Epidermal melanocyte (primary cell): ENCODE measurements around the gene GOLGA8A.
"Not testable (repeated sequence)": the region's sequence is repeated elsewhere in the genome, so short reads cannot be mapped to it uniquely, and the experiment has no call there.

Source experiments
- DNase-seq: peaks from one replicate; pipeline ENCODE4 v3.0.0; 2011; ENCODE audit warnings: low spot score; ENCODE audit not compliant: insufficient read length

GOLGA8A gene, protein sequence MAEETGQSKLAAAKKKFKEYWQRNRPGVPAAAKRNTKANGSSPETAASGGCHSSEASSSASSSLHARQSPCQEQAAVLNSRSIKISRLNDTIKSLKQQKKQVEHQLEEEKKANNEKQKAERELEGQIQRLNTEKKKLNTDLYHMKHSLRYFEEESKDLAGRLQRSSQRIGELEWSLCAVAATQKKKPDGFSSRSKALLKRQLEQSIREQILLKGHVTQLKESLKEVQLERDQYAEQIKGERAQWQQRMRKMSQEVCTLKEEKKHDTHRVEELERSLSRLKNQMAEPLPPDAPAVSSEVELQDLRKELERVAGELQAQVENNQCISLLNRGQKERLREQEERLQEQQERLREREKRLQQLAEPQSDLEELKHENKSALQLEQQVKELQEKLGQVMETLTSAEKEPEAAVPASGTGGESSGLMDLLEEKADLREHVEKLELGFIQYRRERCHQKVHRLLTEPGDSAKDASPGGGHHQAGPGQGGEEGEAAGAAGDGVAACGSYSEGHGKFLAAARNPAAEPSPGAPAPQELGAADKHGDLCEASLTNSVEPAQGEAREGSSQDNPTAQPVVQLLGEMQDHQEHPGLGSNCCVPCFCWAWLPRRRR

DNA sequence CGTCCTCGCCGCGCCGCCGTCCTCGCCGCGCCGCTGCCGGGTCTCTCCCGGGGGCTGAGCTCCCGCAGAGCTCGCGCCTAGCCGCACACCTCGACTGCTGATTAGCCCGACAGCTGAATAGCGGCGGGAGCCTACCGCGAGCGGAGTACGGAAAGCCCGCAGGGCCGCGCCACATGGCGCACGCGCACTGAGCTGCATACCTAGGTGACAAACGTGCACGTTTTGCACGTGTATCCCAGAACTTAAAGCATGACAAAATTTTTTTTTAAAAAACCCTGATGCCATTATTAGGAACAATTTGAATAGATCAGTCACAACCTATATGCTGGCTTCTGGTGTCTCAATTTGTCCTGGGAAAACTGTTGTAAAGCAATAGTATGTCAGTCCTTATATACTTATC, at the start of gene GOLGA8A:
GOLGA8A (minus strand) TSS at position 122 of the 400 bp plus-strand sequence. CDS start 48,117 bp downstream, outside the sequence.
- DNase-seq = peak; percentile 22

DNA sequence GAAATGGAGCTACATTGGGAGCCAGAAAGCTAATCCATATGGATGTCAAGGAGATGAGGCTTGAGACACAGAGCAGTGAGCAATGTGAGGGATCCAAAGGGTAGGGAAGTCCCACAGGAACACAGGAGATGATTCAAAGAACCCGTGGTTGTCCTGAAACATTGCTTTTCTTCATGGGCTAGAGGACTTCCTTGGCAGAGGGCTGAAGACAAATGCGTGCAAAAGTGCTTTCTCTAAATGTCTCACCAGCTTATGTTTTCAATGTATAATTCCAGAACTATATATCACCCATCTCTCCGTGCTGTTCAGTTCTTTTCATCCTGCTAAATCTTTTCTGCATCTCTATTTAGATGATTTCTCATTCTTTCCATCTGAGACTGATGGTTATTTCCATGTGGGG, 46.0 kb upstream of the GOLGA8A start:
- DNase-seq = no peak

DNA sequence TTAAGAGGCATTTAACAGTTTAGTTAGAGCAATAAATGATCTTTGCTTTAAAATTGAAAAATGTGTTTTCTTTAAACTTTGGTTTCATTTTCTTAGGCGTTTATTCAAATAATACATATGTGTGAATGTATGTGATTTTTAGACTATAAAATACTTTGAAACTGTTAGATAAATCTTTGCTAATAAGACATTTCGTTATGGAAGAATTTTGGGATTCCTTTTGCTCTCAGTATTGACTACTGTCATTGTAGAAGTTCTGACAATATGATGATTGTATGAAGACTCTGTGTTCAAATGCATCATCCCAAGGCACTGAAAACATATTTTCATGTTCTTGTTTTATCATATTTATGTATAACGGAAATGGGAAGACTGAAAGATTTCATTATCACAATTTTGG, 43.8 kb upstream of the GOLGA8A start:
- DNase-seq = no peak

DNA sequence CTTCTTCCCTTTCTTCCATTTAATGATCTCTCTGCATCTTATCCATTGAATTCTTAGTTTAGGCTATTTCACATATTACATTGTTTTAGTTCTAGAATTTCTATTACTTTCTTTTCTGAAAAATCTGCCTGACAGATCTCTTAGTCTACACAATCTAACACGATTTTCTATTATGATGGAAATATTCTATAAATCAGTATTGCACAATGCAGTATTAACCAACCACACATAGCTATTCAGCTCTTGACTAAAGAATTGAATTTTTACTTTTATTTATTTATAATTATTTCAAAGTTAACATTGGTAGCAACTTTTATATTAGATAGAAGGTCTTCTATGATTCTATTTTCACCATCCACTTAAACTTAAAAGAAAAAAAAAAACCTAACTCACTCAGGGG, 36.2 kb upstream of the GOLGA8A start:
- DNase-seq = no peak

DNA sequence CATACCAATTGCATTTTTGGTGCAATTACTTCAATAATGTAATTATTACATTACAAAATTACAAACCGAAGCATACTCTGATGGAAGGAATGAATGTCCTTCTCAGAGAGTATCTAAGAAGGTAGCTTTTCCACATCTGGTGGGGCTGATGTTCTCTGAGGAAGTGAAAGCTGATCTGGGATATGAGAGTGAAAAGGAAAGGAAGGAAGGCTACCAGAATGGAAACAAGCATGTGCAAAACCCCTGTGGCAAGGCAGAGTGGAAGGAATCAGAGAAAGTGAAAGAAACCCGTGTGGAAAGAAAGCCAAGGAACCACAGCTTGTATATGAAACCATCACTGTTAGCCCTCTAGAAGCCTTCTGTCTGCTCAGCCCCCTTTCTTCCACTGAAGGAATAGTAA, 35.3 kb upstream of the GOLGA8A start:
- DNase-seq = no peak

DNA sequence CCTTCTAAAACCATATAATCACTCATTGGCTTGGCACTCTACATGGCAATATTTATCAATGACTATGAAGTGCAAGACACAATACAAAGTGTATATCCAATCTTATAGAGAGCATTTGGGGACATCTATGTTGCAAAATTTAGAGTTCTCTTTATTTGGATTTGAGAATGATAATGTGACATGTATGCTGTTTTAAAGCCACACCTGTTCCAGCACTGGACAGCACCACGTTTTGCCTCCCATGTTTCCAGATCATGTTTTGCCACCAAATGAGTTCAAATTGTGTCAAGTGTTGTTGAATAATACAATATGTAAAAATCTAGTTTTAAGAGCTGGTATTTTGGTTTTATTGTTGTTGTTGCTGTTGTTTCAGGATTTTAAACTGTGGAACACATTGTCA, 33.3 kb upstream of the GOLGA8A start:
- no peak for DNase-seq

DNA sequence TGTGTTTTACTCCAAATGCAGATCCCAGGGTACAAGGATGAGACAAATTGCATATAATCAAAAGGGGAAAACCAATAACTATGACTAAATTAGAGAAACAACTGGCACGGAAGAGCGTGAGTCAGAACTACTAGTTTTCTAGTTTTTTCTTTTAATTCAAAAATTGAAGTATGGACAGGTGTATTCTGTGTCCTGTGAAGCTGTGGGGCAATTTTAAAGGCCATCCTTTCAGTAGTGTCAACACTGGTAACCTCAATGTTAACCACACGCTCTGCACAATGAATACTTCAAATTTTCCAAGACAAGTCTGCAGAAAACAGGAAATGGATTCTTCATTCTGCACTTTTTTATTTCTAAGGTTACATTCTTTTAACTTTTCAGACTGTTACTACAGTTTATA, 32.5 kb upstream of the GOLGA8A start:
- no peak for DNase-seq

DNA sequence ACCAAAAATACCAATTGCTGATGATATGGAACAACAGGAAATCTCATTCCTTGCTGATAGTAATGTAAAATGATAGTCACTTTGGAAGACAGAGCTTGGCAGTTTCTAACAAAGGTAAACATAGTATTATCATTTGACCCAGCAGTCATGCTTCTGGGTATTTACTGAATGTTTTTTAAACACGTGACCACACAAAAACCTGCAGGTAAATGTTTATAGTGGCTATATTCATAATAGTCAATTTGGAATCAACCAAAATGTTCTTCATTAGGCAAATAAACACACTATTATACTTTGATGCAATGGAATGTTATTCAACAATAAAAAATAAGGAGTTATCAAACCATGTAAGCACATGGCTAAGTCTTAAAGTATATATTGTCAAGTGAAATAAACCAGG, 24.1 kb upstream of the GOLGA8A start:
- no peak for DNase-seq

DNA sequence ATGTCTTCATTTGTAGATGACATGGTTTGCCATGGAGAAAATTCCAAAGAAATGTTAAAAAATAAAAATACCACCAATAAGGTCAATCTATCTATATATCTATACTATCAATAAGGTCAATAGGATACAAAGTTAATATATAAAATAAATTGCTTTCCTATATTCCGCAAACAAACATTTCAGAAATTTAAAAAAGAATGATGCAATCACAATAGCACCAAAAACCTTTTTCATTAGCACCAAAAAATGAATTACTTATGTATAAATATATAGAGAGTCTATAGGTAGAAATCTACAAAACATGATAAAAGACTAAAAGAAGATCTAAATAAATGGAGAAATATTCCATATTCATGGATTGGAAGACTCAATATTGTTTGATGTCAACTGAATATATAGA, 22.8 kb upstream of the GOLGA8A start:
- DNase-seq = no peak

DNA sequence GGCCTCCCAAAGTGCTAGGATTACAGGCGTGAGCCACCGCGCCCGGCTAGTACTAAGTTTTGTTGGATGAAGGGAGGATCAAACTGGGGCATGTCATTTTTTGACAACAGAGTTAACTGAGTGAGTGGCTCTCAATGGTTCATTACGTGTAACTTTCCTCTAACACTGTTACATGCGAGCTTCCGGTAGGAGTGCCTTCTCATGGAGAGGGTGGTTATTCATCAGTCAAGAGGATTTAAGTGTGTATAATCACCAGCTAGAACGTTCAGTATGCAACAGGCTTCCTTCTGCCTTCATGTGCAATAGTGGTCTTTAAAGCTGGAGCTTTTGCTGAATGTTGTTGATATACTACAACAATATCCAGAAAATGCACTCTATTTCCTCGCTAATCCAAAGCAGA, 19.1 kb upstream of the GOLGA8A start:
- no peak for DNase-seq

DNA sequence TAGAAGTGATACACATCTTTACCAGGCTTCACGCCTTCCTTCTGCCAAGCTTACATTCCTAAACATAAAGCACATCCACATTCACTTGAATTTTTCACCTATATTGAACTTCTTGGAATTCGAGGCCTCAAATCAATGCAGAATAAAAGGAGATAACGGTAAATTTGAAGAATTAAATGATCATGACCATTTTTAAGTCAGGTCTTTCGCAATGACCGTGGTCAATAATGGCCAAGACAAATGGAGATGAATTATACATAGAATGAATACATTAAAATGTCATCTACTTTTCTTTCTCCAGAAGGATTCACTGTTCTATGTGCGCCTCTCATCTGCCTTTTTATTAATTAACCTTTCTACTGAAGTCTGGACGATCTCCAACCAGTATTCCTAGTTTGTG, 5.3 kb upstream of the GOLGA8A start:
- DNase-seq = no peak

DNA sequence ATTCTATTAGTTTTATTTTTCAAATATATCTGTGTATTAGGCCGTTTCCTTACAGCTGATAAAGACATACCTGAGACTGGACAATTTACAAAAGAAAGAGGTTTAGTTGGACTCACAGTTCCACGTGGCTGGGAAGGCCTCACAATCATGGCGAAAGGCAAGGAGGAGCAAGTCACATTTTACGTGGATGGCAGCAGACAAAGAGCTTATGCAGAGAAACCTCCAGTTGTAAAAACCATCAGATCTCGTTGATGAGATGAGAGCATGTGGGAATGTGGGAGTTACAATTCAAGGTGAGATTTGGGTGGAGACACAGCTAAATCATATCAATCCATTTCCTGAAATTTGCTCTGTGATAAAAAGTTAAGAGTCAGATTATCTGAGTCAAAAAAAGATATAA, 2.3 kb upstream of the GOLGA8A start:
- DNase-seq = no peak

DNA sequence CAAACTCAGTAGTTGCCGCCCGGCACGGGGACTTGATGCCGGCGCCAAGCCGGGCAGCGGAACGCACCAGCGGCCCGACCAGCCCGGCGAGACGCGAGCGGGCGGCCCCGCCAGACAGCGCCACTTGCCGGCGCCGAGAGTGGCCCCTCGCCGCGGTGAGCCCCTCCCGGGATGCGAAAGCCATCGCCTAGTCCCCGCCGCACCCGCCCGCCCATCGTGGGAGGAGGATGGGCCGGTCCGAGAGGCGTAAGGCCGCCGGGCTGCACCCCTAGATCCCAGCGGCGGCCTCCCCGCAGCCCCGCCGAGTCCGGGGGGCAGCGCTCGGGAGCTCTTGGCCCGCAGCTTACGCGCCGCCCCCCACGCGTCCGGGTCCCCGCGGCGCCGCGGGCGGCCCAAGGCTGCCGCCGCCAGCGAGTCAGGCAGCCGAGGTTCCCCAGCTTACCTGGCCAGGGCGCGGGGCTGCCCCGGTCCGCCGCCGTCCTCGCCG, 609 bp downstream of the GOLGA8A start:
- DNase-seq = no peak

DNA sequence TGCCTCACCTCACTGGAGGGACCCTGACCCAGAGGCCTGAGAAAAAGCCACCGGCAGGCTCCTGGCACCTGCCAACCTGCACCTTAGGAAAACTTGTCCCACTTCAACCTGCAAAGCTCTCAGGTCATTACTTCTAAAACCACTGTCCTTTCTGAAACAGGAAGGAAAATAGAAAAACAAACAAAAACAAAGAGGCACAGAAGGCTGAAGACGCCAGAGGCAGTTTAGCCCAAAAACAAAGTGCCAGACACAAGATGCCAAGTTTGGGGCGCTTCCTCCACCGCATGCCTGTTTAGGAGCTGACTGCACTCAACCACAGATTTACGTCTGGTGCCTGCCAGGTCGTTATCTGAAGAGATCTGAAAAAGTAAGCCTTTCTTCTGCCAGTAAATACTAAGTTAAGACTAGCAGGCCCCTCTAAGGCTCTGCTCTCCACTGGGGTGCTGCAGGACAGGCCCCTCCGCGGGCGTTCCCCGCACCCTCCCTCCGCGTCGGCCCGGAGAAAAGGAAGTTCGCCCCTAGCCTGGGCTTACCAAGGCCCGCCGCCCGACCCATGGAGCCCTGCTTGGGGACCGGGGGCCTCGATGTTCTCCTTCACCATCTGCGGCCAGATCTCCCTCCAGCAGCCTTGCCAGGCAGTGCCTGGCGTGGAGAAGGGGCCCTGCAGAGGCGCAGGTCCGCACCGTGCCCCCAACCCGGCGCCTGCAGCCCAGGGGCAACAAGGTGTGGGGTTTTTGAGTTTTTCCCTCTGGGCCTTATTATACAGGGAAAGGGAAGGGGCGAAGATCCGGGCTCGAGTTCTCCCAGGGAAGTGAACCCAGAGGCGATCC, 1.3 kb downstream of the GOLGA8A start:
- no peak for DNase-seq

DNA sequence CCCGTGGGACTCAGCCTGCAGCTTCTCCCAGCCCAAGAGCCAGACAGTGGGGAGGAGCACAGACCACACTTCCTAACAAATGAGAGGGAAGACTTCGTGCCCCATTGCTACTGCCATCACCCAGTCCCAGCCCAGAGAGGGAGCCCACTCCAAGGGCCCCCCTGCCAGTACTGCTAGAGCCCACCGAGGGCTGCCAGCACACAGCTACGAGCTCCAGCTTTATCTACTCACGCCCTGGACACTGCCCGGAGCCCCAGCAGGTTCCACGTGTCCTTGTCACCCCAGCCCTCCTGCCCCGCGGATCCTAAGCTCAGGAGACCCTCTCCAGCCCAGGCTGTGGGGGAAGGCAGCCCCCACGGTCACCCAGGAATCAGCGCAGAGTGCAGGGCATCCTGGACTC, 1.9 kb downstream of the GOLGA8A start:
- no peak for DNase-seq

DNA sequence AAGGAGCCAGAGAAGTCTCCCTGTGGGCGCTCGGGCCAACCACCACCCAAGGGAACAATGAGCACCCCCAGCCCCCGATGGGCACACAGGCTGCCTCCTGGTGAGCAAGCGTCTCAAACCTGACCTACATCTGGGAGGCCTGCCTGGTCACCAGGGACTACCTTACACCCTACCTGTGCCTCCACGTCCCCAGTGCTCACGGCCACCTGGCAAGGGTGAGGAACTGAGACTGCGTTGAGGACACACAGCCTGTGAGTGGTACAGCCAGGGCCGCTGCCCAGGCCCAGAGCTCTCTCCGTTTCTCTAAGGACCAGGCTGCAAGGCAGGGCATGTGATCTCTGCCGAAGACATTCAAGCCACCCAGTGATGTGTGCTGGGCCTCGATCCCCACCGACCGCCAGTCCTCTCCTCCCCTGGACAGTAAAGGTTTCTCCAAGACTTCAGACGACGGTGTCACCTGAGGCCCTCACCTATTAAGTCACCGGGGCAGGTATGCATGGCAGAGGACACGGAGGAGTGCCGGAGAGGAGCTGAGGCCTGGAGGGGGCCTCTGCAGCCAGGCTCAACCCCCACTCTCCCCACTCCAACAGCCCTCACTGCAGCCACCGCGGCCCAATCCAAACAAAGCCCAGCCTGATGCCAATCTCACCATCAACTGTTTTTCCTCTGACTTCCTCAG, 2.8 kb downstream of the GOLGA8A start:
- no peak for DNase-seq

DNA sequence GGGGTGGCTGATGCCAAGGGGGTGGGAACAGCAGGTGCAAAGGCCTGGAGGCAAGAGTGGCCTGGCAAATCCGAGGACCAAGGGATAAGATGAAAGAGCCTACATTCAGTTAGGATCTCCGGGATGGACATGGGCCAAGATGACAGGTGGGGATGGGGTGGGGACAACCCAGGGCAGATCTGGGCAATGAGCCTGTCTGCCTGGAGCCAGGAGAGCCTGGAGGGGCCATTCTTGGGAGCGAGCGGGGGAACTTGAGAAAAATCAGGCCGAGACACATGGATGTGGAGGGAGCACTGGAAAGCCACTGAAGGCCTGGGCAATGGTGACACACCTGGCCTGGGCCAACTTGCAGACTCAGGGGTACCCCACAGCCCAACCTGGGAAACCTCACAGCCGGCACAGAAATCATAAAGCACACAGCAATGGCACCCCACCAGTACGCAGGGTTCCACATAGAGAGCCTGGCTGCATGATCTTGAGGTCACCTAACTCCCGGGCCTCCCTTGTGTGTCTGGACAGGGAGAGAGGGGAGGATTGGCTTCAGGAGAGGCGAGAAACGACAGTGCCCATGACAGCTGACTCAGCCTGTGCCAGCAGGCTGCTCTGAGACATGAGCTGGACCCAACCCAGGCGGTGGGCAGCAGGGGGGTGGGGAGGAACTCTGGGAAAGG, 3.5 kb downstream of the GOLGA8A start:
- not testable (repeated sequence) for DNase-seq

DNA sequence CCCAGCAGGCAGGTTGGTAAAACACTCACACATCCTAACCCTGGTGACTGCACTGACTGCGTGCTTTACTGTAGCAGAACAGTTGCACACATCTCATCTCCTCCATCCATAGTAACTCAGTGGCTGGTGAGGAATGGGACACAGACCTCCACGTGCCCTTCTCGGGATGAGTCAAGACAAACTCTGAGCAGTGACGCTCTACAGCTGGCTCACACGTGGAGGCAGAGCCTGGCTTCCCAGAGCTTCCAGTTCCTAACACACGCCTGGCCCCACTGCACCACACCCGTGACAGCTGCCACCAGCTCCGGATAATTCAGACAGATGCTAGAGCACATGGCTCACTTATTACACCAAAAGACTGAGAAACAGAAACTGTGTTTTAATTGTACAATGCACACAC, 7.0 kb downstream of the GOLGA8A start:
- DNase-seq = not testable (repeated sequence)

DNA sequence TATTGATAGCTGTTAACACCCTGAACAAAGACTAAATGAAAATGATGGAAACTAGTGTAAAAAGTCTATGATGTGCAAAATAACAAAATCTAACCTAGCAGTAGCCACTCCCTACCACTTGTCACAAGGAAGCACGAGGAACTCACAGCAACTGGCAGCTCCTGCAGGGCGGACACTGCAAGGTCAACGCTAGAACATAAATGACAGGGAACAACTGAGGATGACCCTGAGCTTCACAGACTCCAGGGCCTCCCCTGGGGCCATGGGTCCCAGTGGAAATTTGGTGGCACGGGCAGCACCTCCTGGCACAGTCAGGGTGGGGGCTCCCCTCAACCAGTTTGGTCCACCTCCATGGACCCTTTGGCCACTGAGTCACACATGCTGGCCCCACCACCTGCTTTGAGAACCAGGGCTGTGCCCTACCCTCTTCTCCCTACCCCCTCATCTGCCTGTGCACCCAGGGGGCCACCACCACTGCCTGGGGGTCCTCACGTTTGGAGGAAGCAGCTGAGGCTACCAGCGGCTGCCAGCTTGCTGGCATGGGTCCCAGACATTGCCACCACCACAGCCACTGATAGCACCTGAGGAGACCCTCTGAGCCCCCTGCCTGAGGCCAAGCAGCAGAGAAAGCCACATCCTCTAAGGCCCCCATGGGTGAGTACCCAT, 14.1 kb downstream of the GOLGA8A start:
- DNase-seq = not testable (repeated sequence)

DNA sequence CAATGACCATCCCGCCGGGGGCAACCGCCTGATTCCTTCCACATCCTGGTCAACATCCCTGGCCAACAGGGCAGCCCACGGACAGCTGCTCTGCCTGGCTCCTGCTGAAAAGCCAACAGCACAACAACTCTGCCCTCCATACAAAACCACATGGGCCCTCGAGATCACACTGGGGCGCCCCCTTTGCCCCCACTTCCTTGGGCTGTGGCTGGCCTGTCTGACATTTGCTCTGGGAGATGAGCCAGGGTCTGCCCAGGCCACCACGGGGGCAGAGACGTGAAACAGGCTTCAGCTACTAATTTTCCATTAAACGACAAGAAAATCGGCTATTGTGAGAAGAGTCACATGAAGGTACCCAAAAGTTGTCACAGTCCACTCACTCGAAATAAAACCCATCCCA, 16.7 kb downstream of the GOLGA8A start:
- not testable (repeated sequence) for DNase-seq
